ENCODE results near the gene ARHGEF16.

ARHGEF16 gene

DNA sequence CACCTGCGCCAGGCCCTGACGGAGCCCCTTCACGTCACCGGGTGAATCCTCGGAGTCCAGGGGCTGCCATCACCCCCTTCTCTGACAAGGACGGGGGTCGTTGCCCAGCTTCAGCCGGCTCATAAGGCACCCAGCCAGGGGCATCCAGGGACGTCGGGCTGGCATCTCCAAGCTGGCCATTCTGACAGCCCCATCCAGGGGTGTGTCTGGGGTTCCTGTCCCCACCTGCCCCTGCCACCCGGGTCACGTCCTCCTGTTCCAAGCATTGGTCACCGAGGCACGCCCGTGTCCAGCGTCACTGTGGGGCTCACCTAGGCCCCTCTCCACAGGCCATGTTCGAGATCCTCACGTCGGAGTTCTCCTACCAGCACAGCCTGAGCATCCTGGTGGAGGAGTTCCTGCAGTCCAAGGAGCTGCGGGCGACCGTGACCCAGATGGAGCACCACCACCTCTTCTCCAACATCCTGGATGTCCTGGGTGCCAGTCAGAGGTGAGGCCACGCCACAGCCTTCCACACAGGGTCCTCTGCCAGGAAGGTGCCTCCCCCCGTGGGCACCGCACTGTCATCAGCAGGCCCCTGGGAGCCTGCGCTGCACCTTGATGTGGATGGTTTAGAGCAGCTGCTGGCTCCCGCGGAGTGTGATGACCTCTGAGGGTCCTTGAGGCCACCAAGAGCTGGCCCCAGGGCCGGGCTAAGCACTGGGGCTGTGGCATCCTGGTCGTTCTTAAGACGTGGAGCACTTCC is 14.8 kb downstream of the ARHGEF16 start:
- DNase-seq: no peak

DNA sequence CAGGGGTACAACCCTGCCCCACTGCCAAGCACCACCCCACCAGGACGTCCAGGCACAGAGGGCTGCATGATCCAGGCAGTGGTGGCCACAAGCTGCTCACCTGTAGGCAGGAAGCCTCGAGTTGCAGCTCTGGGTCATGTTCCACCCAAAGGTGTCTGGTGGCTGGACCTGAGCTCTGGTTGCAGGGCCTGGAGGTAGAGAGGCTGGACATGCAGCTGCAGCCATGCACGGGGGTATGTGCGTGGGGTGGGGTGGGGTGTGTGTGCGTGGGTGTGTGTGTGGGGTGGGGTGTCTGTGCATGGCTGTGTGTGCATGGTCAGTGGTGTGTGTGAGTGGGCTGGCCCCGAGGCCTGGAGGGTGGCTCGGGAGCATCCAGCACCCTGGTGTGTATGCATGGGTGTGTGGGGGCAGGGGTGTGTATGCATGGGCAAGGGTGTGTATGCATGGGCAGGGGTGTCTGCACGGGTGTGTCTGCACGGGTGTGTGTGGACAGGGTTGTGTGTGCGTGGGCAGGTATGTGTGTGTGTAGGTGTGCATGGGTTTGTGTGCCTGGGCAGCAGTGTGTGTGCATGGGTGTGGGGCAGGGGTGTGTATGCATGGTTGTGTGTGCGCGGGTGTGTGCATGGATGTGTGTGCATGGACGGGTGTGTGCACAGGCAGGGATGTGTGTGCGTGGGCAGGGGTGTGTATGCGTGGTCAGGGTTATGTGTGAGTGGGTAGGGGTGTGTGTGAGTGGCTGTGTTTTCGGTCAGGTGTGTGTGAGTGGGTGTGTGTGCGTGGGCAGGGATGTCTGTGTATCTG is 15.6 kb downstream of the ARHGEF16 start:
- DNase-seq: no peak

DNA sequence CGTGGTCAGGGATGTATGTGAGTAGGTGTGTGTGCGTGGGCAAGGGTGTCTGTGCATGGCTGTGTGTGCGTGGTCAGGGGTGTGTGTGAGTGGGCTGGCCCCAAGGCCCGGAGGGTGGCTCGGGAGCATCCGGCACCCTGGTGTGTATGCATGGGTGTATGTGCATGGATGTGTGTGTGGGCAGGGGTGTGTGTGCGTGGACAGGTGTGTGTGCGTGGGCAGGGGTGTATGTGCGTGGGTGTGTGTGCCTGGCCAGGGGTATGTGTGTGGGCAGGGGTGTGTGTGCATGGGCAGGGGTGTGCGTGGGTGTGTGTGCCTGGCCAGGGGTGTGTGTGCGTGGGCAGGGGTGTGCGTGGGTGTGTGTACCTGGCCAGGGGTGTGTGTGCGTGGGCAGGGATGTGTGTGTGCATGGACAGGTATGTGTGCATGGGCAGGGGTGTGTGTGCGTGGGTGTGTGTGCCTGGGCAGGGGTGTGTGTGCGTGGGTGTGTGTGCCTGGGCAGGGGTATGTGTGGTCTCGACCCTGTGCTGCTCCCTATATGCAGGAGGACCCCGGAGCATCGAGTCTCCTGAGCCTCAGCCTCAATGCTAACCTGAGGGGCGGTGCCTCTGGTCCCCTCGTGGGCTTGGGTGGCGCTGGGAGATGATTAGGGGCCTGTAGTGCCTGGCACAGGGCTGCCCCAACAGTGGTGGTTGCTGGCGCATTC is 16.3 kb downstream of the ARHGEF16 start:
- DNase-seq: no peak

DNA sequence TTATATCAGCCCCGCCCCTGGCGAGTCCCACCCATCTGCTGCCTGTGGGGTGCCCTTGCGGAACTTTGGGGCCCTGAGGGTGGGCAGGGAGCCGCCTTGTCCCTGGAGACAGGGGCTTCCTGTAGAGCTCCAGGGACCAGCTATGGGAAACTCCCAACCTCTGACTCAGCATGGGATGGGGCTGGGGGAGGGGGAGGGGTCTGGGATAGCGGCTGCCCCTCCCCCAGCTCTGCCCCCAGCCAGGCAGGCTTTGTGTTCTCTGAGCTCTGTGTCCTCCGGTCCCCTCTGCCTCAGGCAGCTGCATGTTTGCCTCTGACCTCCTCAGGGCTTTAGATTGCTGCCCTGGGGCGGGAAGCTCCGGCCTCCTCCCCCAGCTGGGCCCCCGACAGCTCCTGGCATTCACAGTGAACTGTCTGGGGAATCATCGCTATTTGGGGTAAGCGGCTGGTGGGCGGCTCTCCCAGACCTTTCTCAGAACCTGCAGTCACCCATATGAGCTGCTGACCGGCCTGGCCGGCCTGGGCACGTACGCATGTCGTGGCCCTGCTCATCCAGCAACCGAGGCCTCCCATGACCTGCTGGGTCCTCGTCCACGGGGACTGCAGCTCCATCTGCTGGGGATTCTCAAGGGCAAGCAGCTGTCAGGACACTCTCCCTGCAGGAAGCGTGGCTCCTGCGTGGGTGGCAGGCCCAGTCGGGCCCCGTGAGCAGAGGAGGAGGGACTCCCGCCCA is 17.1 kb downstream of the ARHGEF16 start:
- DNase-seq: peak; percentile 28

DNA sequence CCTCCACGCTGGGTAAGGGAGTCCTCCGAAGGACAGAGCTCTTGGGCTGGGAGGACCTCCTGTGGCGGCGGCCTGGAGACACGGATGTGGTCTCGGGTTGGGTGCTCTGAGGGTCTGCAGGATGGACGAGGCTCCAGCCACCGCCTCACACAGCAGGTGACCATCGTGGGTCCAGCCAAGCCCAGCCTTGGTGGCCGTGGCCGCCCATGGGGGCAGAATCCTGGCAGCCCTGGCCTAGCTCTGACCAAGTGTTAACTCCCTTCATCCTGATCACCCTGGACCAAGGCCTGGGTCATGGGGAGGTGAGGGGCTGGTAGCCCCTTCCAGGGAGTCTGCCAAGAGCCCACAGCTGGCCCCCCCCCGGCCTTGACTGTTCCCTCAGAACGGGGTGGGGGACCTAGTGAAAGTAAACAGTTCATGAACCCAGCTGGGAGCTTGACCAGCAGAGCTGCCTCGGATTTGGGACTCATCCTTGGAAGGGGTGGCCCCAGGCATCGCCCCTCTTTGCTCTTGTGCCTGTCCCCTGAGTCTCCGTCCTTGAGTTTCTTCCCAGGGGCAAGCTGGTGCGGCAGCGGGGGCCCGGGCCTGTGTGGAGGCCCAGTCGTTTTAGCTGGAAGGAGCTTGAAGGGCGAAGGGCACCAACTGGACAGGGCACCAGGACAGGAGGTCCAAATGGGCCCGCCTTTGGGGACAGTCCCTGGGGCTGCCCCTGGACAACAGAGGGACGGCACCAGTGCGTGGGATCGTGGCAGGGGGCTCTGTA is 17.8 kb downstream of the ARHGEF16 start:
- no peak for DNase-seq

DNA sequence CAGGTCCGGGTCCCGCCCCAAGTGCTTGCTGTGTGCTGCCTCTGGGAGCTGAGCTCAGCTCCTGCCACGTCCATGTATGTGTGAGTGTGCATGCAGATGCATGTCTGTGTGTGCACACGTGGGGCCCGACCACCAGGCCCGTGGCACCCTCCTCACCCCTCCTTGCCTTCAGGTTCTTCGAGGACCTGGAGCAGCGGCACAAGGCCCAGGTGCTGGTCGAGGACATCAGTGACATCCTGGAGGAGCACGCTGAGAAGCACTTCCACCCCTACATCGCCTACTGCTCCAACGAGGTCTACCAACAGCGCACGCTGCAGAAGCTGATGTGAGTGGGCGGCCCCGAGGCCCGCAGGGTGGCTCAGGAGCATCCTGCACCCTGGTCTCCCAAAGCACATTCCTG is 18.4 kb downstream of the ARHGEF16 start:
- no peak for DNase-seq

DNA sequence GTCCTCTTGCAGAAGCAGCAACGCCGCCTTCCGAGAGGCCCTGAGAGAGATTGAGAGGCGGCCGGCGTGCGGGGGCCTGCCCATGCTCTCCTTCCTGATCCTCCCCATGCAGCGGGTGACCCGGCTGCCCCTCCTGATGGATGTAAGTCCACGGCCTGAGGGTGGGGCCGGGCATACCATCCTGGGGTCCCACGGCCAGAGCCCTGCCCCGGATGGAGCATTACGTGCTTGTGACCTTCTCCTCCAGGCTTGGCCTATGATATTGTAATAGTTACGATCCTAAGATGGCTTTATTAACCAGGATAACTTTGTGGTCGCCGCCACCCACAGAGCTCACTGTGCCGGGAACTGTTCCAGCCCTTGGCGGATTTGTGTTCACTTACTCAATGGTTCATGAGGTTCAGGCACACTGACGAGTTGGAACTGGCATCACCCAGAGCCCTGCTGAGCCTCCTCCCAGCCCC is 18.9 kb downstream of the ARHGEF16 start:
- no peak for DNase-seq

DNA sequence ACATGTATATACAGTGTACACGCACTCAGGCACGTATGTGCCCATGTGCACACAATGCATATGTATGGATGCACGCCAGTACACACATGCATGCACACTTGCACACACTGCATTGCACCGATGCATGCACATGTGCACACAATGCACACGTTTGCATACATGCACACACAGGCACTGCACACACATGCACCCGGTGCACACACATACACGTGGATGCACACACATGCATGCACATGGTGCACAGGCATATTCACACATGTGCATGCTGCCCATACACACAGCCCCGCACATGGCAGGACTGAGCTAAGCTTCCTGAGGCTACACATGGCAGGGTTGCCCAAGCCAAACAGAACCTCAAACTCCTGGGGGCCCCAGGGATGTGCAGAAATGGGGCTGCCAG is 19.6 kb downstream of the ARHGEF16 start:
- no peak for DNase-seq

DNA sequence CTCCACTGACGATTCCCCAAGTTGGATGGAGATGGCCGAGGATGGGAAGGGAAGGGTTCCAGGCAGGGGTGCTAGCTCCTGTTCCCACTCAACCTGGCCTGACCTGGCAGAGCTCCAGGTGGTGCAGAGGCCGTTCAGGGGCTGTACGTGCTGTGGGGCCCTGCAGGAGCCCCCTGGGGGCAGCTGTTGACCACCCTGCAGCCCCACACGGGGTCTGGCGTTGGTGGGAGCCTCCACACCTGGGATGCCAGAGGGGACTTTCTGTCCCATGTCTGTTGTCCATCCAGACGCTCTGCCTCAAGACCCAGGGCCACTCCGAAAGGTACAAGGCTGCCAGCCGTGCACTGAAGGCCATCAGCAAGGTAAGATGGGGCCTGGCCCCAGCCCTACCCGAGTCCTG is 20.0 kb downstream of the ARHGEF16 start:
- DNase-seq: no peak

DNA sequence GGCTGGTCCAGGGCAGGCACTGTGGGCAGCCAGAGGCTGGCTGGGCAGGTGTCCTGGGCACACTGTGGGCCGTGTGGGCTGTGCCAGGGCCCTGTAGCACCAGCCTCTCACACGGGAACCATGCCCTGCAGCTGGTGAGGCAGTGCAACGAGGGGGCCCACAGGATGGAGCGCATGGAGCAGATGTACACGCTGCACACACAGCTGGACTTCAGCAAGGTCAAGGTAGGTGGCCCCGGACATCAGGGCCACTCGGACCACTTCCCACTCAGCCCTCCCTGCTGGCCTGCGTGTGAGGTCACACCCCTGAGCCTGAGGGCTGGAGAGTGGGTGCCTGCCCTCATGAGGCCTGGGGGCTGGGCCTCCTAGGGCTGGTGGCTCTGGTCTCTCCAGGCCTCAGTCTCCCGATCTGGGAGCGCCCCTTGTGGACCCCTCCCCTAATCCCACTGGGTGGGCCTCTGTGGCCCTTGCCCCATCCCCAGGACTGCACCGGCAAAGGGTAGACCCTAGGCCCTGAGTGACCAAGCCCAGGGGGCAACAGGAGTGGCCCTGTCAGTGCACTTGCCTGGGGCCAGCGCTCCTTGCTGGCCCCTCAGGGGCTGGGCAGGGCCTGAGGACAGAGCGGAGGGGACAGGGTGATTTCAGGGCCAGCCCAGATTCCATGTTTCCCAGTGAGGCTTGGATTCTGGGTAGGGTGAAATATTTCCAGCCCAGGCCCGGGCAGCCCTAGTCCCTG is 21.5 kb downstream of the ARHGEF16 start:
- DNase-seq: no peak

DNA sequence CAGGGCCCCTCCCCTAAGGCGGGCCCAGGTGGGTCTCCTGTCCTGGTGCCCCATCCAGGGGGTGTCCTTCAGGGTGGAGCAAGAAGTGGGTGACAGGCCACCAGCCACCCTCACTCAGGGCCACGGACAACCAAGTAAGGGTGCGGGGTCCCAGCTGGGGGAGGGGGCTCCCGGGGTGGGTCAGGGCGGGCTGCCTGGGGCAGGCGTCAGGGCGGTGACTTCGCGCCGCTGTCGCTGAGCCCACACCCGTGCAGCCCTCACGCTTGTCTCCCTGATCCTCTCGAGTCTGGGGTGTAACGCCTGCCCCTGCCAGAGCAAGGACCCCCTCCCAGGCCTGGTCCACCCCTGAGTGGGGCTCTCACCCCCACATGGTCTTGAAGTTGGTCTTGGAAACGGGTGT is 22.2 kb downstream of the ARHGEF16 start:
- DNase-seq: no peak

DNA sequence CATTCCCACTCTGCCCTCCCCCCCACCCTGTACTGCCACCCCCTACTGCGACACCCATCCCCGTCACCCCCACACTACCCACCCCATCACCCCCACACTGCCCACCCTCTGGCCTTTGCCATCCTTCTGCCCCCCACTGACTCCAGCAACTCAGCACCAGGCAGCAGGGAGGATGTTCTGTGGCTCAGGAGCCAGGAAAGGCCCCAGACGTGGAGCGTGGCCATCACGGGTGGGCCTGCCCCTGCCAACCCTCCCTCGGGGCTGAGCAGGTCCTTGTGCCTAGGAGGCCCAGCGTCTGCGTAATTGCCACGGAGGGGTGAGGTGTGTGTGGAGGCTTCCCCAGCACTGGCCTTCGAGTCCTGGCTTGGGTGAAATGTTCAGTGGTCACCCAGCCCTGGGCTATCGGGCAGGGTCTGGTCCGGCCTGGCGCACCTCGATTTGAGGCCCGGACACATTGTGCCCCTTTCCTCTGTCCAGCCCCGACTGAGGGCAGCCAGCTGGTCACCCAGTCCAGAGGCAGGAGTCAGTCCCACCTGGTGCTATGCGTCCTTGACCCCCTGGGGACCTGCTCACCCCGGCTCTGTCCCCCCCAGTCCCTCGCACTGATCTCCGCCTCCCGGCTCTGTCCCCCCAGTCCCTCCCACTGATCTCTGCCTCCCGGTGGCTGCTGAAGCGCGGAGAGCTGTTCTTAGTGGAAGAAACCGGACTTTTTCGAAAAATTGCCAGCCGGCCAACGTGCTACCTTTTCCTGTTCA is 23.0 kb downstream of the ARHGEF16 start:
- DNase-seq: no peak

DNA sequence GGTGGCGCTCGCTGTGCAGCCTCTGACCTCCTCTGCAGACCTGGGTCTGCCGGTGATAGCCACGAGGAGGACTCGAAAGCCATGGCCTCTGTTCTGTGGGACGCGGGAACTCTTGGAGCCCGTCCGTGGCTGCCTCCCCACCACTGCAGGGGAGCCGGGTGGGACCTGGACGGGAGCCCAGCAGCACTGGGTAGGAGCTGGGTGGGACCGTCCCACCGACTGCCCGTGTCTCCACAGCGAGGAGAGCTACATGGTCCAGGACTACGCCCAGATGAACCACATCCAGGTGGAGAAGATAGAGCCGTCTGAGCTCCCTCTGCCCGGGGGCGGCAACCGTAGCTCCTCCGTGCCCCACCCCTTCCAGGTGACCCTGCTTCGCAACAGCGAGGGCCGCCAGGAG is 23.7 kb downstream of the ARHGEF16 start:
- DNase-seq: no peak

DNA sequence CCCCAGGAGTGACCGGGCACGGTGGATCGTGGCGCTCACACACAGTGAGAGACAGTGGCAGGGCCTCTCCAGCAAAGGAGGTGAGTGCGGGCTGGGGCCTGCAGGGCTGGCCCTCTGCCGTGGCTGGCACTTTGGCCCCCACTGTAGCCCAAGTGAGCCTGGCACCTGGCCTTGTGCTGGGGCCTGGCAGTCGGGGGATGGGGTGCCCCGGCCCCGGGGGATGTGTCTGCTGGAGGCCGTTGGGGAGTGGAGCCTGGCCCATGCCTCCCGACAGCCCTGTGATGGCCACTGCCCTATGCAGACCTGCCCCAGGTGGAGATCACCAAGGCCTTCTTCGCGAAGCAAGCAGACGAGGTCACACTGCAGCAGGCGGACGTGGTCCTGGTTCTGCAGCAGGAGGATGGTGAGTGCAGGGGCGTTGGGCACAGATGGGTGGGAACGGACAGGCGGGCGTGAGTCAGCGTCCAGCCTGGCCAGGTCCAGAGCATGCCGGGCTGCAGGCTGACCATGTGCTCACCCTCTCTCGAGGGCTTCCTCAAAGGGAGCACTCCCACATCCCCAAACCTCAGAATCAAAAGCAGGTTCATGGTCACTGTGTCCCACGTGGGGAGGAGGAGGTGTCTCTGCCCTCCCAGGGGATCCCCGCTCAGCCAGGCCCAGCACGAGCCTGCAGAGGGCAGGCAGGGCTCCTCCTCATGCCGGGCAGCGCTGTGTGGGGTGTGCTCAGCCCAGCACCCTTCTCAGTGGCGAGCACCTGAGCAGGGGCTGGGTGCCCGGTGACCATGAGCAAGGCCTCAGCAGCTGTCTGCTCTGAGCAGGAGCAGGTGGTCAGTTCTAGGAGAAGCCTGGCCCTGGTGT is 25.3 kb downstream of the ARHGEF16 start:
- DNase-seq: no peak

DNA sequence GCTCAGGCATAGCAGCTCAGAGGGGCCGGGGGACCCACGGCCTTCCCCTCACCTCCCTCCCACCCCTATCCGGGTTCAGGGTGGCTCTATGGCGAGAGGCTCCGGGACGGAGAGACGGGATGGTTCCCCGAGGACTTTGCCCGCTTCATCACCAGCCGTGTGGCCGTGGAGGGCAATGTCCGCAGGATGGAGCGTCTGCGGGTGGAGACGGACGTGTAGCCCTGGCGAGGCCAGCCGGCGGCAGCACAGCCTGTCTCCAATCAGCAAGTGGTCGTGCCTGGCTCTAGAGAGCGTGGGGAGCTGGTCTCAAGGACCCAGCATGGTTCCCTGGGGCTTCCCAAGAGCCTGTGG is 25.9 kb downstream of the ARHGEF16 start:
- DNase-seq: no peak

DNA sequence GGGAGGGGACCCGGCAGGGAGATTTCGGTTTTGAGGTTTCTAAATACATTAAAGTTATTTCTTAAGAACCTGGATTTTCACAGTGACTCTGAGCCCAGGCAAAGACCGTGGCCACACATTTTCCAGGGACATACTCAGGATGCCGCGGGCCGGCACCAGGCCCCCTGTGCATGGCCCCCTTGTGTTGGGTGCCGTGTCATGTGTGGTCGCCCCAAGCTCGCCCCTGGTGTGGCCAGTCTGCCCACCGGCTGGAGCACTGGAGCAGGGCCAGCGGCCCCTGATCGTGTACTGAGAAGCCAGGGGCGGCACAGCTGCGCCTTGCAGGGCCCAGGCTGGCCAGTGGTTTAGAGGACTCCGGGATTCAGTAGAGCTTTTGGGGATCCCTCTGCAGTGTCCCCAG is 26.6 kb downstream of the ARHGEF16 start:
- no peak for DNase-seq

DNA sequence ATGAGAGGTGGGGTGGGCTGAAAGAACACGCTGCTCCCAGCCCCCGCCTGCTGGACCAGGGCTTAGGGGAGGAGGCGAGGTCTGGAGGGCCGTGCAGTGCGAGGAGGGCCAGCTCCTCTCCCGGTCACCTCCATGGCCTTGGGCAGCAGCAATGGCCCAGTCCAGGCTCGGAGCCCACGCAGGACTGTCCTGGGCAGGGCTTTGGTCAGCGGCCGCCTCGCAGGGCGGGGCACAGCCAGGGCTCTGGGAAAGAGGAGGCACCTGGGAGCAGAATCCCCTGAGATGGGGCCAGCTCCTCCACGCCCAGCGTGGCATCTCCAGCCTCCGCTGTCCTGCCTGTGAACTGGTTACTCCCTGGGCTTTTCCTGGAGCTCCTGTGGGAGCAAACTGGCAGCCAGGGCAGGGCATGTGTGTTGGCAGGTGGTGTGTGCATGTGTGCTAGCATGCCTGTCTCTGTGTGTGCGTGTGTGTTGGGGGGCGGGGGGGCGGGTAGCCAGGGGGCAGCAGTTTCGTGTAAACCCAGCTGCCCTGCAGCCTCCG is 27.4 kb downstream of the ARHGEF16 start:
- DNase-seq: no peak

DNA sequence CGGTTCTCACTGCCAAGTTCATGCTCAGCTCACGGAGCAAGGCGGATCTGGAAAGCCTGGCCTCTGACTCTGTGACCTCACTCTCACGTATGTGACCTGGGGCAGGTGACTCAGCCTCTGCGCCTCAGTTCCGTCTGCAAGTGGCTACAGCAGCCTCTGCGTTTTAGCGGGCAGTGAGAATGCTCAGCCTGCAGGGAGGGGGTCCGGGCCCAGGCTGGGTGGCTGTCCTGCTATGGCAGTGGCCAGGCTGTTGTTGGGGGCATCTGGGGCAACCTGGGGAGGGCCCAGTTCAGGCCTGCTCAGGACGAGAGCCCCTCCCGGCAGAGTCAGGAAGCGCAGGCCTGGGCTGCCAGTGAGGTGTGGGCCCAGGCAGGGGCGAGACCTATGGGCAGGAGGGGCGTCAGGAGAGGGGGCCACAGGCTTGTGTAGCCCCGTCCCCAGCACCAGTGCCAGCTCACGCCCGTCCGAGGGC is 27.9 kb downstream of the ARHGEF16 start:
- DNase-seq: no peak

DNA sequence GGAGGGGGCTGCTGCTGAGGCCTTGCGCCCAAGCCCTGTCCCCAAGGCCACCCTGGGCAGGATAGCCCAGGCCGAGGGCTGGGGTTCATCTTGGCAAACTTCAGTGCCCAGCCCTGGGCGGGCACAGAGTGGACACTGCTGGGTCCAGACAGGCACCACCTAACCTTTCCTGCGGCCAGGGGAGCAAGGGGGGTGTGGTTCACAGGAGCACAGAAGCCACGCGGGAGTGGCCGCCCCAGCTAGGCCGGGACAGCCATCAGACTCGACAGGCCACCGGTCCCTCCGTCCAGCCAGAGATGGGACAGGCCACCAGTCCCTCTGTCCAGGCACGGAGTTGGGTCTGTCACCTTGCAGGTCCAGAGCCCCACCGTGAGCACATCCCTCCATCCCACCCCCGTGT is 28.9 kb downstream of the ARHGEF16 start:
- DNase-seq: no peak

All from NCI-H2227 treated with DMSO at 0.1 percent for 48 hours (cell line).